ENCODE measurements around the gene AP1B1.
"Not testable (repeated sequence)": the region's sequence is repeated elsewhere in the genome, so short reads cannot be mapped to it uniquely, and the experiment has no call there.

Gene AP1B1

DNA sequence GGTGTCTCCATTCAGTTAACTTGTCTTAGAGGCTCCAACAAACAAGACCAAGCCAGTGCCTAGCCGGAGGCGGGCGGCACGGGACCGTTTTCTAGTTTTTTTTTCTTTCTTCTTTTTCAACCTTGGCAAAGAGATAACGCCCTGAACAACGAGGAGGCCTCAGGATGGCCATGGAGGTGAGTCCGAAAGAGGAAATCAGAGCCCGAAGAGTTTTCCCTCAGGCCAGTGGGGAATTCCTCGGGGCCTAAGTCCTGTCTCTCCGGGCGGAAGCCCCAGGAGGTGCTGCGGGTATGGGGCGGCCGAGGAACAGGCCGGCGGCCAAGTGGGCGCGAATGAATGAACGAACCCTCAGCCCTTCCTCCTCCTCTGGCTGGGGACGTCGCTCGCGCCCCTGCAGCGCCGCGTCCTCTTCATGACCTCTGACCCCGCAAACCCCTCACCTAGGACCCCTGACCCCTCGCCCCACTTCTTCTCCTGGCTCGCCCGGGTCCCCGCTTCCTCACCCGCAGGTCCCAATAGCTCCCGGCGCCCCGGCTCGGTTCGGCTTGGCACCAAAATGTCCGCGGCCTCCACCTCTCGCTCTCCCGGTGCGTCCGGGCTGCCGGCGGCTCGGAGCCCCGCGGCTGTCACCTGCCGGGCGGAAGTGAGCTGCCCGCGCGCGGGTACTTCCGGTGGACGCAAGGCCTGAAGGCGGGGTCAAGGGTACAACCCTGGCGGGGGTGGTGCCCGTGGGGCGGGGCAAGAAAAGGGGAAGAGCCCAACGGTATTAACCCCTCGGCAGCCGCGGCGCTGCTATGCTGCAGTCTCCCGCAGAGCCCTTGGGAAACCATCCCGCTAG lies at the start of gene AP1B1:
TSS of gene AP1B1 (minus strand) at position 650 of the 838 bp plus-strand sequence. CDS start 21,327 bp downstream, outside the sequence.
- DNase-seq: peak; percentile 94

DNA sequence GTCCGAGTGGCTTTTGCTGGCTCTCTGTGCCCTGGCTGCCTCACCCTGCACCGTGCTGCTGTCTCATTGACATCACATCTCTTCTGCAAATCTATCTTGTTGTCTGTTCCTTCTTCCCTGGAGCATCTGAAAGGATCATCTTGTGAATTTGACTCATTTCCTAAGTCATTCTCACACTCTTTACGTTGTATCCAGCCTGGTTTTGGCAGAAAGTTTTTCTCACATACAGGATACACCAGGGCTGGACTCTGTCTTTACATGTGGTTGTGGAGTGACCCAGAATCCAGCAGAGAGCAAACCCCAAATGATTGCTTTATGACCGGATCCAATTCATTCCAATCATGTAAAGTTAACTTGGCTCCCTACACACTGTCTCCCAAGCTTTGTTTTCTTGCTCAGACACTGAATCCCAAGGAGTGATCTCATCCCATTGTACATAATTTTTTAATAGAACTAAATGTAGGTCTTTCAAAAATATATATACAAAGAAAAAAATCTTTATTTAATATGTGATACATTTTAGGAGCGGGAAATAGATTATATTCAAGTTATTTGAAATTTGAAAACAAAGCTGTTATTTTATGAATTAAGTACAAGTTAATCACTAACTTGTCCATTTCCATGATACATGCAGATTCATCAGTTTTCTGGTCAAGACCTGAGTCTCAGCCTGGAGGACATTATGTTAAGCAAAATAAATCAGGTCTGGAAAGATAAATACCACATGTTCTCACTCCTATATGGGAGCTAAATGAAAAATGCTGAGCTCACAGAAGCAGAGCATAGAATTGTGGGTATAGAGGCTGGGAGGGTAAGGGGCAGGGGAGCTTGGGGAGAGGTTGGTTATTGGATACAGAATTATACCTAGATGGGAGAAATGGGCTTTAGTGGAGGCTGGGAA lies 47.1 kb upstream of the AP1B1 start:
- no peak for DNase-seq

DNA sequence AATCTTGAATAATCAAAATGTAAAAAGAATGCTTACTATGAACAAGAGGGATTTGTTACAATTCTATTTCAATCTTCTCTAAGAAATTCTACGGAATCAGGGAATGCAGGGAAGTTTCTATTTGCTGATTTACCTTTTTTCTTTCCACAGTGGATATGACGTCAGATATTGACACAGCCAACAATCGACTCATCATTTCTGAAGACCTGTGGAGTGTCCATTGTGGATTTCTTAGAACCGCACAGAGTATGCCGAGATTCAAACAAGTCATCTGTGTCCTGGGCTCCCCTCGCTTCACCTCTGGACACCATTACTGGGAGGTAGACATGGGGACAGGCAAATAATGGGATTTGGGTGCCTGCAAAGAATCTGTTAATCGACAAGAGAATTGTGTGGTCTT lies 45.9 kb upstream of the AP1B1 start:
- DNase-seq: no peak

DNA sequence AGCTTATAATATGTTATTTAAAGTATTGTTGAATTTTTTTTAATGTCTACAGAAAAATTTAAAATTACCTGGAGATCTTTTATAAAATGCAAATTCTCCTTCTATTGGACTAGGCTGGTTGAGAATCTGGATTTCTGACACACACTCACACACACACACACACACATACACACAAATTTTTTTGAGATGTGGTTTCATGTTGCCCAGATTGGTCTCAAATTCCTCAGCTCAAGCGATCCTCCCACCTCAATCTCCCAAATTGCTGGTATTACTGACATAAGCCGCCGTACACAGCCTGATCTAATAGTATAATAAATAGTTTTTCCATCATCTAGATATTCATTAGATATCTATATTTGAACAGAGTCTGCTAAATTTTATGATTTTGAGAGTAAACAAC lies 45.5 kb upstream of the AP1B1 start:
- DNase-seq: no peak

DNA sequence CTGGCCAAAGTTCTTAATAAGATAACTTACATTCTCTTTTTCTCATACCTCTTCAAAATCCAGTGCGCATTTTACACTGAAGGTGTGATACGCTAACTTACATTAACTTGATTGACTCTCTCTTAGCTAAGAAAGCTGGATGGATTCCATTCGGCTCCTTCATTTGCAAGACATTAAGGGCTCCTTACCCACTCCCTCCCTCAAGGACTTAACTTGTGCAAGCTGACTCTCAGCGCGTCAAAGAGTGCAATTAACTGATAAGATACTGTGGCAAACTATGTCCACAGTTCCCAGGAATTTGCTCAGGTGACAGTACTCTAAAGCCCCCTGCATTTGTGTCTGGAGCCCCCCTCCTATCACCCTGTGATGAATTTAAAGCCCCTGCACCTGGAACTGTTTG lies 43.6 kb upstream of the AP1B1 start:
- DNase-seq: no peak

DNA sequence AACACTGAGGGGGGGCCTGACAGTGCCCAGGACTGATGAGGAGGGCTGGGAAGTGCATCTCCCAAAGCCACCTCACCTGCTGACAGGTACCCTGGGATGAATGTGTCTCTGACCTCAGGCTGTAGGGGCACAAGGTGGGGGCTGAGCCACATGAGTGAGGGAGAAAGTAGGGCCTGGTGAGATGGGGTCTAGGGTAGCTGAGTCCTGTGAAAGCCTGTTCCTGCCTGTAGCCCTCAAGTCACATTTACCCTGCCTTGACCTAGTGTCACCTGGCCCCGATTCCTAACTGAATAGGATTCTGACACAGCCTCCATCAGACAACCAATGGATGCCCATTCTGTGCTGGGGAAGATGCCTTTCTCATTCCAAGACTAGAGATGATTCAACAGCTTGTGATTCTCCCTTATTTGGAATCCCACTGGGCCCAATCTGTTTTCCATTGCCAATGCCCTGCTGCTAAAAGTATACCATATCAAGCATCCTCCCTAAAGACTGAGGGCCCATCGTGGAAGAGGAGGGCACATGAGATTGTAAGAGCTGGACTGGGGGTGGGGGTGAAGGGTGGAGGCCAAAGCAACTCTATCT lies 38.9 kb upstream of the AP1B1 start:
- no peak for DNase-seq

DNA sequence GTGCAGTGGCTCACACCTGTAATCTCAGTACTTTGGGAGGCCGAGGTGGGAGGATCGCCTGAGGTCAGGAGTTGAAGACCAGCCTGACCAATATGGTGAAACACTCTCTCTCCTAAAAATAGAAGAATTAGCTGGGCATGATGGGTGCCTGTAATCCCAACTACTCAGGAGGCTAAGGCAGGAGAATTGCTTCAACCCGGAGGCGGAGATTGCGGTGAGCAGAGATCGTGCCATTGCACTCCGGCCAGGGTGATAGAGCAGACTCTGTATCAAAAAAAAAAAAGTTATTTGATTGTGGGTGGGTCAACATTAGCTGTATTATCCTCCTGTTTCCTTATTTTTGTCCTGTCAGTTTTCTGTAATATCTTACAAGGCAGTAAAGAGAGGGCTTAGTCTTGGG lies 38.1 kb upstream of the AP1B1 start:
- no peak for DNase-seq

DNA sequence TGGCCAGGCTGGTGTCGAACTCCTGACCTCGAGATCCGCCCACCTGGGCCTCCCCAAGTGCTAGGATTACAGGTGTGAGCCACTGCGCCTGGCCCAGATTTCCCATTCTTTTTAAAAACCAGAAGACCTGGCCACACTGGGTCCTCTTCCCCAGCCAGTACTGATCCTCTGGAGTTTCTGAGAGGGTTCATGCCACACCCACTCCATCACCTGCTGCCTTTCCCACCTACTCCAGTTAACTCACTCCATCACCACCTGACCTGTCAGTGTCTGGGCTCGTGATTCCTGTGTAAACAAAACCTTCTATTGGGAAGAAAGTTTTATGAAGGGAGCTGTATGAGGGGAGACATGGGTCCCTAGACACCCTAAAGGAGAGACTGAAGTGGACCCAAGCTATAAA lies 30.3 kb upstream of the AP1B1 start:
- DNase-seq: not testable (repeated sequence)

DNA sequence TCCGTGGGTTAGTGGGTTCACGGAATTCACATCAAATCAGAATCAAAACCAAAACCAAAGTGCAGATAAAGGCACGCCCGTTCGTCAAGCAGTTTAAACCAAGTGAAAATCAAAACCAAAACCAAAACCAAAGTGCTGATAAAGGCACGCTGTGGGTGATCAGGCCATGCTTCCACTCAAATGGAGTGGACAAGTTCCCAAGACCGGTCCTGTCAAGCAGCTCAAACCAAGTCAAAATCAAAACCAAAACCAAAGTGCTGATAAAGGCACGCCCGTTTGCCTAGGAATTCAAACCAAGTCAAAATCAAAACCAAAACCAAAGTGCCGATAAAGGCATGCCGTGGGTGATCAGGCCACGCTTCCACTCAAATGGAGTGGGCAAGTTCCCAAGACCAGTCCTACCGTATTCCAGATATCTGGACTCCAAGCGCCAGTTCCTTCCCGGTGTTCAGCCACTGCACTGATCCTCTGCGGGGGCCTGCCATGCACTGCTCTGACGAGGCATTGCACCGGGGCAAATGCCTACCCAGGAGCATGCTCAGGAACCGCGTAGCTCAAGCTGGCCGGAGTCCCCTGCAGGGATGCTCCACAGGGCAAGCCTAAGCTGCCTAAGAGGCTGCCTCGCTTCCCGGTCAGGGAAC lies 26.7 kb upstream of the AP1B1 start:
- DNase-seq: peak; percentile 16

DNA sequence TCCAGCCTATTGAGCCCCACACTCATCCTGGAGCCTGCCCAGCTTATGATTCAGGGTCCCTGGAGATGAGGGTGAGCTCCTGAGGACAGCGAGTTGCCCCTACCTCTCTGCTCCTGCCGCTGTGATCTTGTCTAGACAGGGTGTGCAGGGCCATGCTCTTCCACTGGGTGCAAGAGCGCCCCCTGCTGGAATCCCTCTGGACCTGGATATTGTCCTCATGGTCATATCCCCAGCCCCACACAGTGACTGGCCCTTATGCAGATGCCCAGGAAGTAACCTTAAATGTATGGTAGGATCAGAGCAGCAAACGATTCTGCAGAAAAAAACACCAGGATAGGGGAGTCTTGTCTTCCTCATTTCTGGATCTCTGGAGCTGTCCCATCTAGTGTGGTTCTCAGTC lies 24.4 kb upstream of the AP1B1 start:
- DNase-seq: not testable (repeated sequence)

DNA sequence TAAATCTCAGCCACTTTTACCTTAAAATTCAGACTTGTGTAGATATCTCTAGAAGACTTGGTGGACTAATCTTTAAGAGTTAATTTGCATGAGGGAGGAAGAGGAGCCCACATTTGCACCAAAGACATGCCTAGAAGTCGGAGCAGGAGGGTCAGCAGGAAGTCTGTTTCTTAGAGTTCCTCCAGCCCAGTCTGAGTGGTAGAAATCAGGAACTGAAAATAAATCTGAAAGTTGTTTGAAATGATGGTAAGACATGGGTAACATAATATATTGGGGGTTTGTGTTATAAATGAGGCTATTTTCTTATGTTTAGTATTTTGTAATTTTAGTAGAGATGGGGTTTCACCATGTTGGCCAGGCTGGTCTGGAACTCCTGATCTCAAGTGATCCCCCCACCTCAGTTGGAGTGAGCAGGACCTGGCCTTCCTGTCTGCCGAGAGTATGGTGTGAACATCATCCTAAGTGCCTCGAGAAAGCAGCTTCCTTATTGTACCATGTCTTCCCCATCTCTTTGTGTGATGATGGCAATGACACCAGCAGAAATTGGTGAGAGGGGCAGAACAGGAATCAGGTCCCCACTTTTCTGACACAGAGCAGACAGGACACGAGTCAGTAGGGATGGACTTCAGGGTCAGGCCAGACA lies 23.3 kb upstream of the AP1B1 start:
- not testable (repeated sequence) for DNase-seq

DNA sequence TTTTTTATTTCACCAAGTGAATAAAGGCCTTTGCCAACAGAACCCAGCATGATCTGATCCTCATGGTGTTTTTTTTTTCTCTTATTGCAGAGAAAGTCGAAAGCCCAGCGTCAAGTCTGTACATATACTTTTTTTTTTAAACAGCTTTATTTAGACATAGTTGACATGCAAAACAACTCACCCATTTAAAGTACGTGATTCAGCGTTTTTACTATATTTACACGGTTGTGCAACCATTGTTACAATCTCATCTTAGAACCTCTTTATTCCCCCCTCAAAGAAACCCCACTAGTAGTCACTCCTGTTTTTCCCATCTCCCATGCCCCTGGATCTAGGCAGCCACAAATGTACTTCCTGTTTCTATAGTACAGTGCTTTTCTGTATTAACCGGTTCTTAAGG lies 20.6 kb upstream of the AP1B1 start:
- DNase-seq: no peak

DNA sequence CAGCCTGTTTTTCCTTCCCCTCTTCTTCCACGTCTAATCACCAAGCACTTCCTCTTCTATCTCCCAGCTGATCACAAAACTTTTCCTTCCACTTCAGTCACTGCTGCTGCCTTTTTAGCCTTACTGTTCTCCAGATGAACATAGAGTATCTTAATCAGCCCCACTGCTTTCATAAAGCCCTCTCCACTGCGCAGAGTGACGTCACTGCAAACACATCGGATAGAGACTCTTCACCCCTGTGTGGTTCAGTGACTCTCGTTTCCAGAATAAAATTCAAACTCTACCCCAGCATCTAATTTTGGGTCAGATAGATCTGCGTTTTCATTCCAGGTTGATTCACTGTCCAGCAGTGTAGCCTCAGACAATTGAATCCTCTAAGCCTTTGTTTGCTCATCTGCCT lies 13.2 kb upstream of the AP1B1 start:
- not testable (repeated sequence) for DNase-seq

DNA sequence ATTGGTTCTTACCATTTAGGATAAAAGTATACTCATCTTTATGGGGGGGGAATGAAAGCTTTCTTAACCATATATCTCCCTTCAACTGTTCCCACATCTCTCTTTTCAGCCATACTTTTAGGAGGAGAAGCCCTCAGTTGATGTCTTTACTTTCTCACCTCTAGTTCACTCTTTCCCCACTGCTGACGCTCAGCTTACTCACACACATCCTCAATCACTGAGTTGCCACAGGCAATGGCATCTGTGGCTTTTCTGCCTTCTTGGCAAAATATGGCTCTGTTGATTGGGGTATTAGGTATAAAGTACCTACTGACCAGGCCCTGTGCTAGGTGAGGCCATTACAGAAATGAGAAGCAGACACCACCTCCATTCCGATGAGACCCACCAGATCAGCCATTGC lies 12.2 kb upstream of the AP1B1 start:
- DNase-seq: no peak

DNA sequence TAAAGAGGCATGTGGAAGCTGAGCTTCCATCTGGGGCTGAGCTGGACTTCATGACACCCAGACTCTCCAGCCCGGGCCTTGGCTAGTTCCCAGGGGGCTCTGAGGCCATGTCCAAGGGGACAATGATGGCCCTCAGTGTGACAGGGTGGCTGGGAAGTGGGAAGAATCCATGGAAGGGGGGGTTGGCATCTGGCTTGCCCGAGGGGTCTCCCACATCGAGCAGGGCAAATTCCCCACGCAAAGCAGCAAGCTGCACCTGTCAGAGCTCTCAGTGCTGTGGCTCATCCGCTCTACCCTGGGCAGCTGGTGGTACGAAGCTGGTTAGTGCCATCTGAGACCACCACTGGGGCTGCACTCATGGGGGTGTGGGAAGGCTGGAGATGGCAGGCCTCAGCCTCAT lies 9.4 kb upstream of the AP1B1 start:
- no peak for DNase-seq

DNA sequence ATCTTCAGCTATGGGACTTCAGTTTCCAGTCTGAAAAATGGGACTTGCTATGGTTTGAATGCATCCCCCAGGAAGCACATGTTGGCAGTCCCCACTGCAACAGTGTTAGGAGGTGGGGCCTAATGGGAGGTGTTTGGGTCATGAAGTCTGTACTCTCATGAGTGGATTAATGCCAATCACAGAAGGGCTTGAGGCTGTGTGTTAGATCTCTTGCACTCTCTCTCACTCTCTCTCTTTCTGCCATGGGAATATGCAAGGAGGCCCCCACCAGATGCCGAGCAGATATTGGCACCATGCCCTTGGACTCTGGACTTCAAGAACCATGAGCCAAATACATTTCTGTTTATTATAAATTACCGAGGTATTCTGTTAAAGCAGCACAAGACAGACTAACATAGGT lies 7.8 kb upstream of the AP1B1 start:
- DNase-seq: no peak

DNA sequence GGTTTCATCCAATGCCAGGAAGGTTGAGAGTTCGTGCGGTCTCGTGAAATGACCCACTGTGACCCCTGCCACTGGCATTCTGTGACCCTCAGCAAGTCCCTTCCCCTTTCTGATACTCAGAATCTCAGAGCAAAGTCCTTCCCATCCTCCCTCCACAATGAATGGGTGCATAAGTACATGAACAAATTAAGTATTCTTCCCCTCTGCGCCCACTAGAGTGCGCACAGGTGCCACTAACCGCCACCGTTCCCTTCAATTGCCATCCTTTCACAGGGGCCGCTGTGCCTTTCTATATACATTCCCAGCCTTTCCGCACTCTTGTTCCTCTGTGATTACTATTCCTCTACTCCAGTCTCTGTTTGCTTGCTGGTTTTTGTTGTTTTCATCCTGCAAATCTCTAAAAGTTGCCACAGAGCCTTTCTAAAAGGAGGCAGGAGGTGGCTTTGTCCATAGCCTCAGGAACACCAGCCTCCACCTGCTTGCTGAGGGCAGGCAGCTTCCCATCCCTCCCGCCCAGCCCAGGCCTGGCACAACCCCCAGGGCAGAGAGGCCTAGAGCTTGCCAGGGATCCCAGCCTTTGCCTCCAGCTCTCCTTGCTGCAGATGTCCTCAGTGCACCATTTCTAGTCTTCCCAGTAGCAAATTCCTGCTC lies 6.7 kb upstream of the AP1B1 start:
- DNase-seq: peak; percentile 74

DNA sequence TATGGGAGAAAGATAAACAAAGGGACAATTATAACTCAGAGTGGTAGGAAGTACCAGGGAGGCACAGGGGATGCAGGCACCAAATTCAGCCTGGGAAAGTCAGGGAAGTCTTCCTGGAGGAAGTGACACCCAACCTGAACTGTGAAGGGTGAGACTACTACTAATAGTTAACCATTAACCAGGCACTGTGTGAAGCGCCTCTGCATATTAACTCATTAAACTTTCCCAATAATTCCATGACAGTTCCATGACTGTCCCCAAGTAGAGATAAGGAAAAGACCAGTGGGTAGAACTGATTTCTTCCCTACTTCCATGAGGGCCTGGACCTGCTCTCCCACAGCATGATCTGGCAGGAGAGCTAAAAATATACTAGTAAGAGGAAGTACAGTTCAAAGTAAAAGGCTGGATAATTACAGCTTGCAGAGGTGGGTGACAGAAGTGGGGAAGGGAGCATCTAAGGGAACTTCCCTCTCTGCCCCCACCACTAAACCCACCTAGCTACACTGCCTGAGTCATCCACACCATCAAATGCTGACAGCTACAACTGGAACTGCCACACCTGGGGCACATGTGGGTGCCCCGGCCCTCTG lies 4.7 kb upstream of the AP1B1 start:
- no peak for DNase-seq

DNA sequence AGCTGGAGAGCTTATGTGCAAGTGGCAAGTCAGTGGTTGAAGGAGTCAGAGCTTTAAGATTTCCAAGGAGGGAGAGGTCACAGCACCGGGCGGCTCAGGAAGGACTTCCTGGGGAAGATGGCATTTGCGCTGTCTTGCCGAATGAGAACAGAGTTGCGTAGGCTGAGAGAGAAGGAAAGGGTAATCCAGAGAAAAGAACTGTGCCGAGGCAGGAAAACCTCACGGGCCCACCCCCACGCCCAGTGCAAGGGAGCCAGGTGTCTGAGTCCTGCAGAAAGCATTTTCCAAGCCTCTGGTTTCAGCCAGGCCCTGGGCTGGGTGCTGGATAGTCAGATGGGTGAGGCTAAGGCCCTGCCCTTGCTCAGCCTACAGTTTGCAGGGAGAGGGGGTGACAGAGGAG lies 3.2 kb upstream of the AP1B1 start:
- no peak for DNase-seq

DNA sequence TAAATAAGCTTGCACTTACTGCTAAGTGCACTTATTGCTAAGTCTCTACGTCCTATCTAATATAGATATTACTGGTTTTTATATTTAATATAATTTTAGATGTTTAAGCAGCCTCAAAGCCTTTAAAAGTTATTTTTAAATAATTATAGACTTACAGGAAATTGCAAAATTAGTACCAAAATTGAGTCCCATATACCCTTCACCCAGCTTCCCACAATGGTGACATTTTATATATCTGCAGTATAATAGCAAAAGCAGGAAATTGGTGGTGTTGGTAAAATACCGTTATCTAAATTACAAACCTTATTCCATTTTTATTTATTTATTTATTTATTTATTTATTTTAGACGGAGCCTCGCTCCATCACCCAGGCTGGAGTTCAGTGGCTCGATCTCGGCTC lies 1.9 kb upstream of the AP1B1 start:
- no peak for DNase-seq

DNA sequence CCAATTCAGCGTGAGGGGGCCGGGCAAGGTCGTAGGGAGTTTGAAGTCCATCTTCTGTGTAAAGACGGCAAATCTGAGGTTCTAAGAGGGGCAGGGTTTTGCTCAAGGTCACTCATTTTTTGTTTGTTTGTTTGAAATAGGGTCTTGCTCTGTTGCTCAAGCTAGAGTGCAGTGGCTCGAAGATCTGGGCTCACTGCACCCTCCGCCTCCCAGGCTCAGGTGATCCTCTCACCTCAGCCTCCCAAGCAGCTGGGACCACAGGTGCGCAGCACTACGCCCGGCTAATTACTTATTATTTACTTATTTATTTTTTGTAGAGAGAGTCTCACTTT lies 355 bp upstream of the AP1B1 start:
- no peak for DNase-seq

DNA sequence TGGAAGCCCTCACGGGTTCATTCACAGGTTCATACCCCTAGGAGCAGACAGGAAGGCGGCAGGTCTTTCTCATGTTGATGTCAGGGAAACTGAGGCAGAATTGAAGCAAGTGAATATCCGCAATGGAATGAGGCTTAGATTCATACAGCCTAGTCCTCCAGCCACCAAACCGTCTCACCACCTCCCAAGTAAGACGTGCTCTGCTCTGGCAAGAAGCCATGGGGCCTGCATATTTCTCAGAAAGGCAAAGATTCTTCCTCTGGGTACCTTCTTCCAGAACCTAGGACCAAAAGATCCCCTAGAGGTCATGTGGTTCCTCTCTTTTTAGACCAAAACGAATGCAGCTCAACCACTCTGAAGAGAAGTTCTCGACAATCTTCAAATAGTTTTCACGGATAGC lies 1.7 kb downstream of the AP1B1 start:
- no peak for DNase-seq
